ENCODE measurements around the gene RNASE8.

RNASE8 gene

DNA sequence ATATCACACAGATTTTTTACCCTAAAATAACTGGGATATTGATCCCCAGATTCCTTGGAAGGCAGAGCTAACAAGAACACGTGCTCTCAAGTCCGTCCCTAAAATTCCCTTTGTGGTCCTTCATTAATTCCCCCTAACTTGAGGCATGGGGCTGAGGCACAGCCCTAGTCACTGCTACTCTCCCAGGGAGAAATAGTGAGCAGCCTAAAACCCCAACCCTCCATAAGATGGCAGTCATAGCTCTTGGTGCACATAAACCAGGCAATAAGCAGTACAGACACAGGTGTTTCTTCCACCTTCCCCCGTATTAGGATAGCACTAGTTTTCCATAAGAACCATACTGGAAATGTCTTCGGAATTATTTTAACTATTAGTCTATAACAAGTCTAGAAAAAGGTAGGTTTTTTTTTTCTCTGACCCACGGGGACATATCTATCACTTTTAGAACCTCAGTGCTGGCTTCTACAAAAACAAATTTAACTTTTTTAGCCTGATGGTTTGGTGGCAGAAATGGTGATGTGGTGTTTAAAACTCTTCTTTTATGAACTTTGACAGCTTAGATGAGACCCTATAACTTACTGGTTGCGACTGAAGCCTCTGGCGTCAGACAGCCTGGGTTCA lies 9.4 kb downstream of the RNASE8 start:
- POLR2A ChIA-PET (ENCODE audit: low non-redundant PET), result no interaction called here
- DNase-seq (ENCODE audit: low spot score), result peak; percentile 36
- CTCF ChIA-PET, result interaction anchor here (0.6 to 3.0 kb wide), 9 partner anchors 25 to 84 kb away, joined by 3 to 70 read pairs (median 4); partner anchors contain the start of genes RNASE7 and TMEM253
- TF ChIP-seq, protein P1, sequence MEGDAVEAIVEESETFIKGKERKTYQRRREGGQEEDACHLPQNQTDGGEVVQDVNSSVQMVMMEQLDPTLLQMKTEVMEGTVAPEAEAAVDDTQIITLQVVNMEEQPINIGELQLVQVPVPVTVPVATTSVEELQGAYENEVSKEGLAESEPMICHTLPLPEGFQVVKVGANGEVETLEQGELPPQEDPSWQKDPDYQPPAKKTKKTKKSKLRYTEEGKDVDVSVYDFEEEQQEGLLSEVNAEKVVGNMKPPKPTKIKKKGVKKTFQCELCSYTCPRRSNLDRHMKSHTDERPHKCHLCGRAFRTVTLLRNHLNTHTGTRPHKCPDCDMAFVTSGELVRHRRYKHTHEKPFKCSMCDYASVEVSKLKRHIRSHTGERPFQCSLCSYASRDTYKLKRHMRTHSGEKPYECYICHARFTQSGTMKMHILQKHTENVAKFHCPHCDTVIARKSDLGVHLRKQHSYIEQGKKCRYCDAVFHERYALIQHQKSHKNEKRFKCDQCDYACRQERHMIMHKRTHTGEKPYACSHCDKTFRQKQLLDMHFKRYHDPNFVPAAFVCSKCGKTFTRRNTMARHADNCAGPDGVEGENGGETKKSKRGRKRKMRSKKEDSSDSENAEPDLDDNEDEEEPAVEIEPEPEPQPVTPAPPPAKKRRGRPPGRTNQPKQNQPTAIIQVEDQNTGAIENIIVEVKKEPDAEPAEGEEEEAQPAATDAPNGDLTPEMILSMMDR (conservative IDR thresholded peaks at IDR 0.05; ENCODE audit: low read depth), result no peak
- no peak overlapping the region for H3K27ac ChIP-seq

DNA sequence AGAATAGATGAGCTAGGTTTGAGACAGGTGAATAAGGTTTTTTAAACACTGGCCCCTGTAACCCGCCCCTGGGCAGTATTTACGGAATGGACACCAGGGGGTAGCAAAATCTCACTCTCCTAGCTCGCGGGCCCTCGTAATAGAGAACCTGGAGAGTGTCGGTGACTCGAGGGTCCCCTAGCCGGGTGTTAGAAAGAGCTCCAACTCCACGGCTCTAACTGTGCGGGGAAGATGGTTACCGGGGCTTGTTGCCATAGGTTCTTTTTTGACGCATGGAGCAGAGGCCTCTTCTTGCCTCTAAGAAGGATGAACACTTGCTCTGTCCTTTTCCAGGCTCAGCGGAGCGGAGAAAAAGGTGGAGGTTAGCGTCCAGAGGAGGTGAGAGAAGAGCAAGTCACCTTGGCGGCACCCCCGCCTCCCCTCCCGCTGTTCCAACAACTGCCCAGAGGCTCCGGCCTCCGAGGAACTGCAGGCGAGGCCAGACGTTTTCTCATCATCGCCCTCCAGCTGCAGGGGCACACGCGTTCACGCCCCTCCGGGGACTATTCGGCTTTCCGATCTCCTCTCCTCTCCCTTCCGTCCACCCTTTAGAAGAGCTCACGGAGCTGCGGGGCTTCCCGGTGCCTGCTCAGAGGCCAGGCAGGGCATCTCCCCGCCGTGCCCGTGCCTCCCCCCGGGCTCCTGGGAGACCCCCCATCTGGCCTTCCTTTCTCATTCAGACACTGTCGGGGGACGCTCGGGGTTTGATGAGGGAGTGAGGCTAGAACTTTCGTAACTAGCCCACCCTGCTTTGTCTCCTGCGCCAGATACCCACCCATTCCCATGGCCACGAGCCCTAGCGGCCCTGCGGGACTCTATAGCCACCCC lies 11.1 kb downstream of the RNASE8 start:
- no peak overlapping the region; the same call in 1 of the 2 replicates for H3K27ac ChIP-seq
- ChIA-PET POLR2A (ENCODE audit: low non-redundant PET) (interaction anchor here (0.6 kb wide), 1 partner anchor 202 kb away, joined by 6 read pairs; no protein-coding TSS in a partner anchor), CTCF (interaction anchor here (0.5 to 3.0 kb wide), 14 partner anchors 8 to 453 kb away, joined by 3 to 70 read pairs (median 4); partner anchors contain the start of genes RNASE7 and TMEM253)
- DNase-seq (ENCODE audit: low spot score), result peak; percentile 78
- TF ChIP-seq, protein P1 (conservative IDR thresholded peaks at IDR 0.05; ENCODE audit: low read depth), result peak; percentile 71

DNA sequence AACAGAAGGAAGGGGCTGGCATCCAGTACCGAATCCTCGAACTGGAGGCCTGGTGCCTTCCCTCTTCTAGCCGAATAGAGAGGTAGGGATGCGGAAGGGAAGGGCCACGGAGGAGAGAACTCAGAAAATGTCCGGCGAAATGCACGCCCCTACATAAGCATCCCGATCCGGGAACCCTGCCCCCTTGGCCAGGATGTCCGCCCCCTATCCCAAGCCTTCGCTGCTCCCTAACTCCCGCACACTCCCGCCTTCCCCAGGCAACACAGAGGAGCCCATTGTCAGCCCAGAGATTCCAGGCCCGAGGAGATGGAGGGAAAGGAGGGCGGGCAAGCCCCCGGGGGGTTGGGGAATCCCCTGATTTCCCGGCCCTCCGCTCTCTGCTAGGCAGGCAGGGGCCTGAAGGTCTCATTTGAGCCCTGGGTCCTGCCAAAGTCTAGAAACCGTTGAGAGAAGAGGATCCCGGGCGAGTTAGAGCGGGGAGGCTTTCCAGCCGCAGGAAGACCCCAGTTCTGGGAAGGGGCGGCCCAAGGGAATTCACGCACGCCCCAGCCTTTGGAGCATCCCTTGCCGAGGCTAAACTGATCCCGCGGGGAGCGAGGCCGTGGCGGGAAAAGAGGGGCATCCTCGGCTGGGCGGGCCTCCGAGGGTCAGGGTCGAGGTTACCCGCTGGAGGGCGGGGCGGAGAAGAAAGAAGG lies 11.9 kb downstream of the RNASE8 start:
- DNase-seq (ENCODE audit: low spot score), result peak; percentile 11
- H3K27ac ChIP-seq, result peak overlapping the region; percentile 83
- ChIA-PET CTCF (interaction anchor here (0.7 to 3.0 kb wide), 7 partner anchors 23 to 453 kb away, joined by 3 to 70 read pairs (median 12); partner anchors contain the start of gene TMEM253), POLR2A (ENCODE audit: low non-redundant PET) (interaction anchor here (1.1 kb wide), 1 partner anchor 24 kb away, joined by 3 read pairs; no protein-coding TSS in a partner anchor)
- TF ChIP-seq, protein P1 (conservative IDR thresholded peaks at IDR 0.05; ENCODE audit: low read depth), result no peak

GRCh38 chr14:21070083-21070609 lies 12.5 kb downstream of the RNASE8 start, which contains the start of gene ARHGEF40:
ARHGEF40 (plus strand) TSS chr14:21070304; CDS start chr14:21070397, 93 bp downstream.
- peak within 1 kb of the TSS; percentile 83 for H3K27ac ChIP-seq
- DNase-seq (ENCODE audit: low spot score), result peak; percentile 43
- ChIA-PET CTCF (interaction anchor here (0.5 to 3.0 kb wide), 7 partner anchors 17 to 571 kb away, joined by 3 to 31 read pairs (median 6); no protein-coding TSS in a partner anchor), POLR2A (ENCODE audit: low non-redundant PET) (interaction anchor here (1.1 to 1.4 kb wide), 2 partner anchors 24 to 35 kb away, joined by 3 to 4 read pairs; no protein-coding TSS in a partner anchor)
- TF ChIP-seq, protein P1 (conservative IDR thresholded peaks at IDR 0.05; ENCODE audit: low read depth), result no peak

GRCh38 chr14:21070610-21071224 lies 13.1 kb downstream of the RNASE8 start:
- DNase-seq (ENCODE audit: low spot score), result peak; percentile 14
- ChIA-PET POLR2A (ENCODE audit: low non-redundant PET) (interaction anchor here (1.1 to 1.4 kb wide), 2 partner anchors 23 to 34 kb away, joined by 3 to 4 read pairs; no protein-coding TSS in a partner anchor), CTCF (interaction anchor here (0.5 to 3.0 kb wide), 11 partner anchors 9 to 570 kb away, joined by 3 to 31 read pairs (median 4); no protein-coding TSS in a partner anchor)
- TF ChIP-seq, protein P1 (conservative IDR thresholded peaks at IDR 0.05; ENCODE audit: low read depth), result no peak
- peak overlapping the region; percentile 83 for H3K27ac ChIP-seq

Data from RWPE1 (cell line).